Adrenal gland (tissue), 12 donors: ENCODE data around the gene BAMBI. TPM values are rescaled to one million over a fixed set of nuclear protein-coding genes. Genes with fewer than 3 reads are reported as not detected.

Source experiments
- DNase-seq, 7 donors: peaks; one replicate each; pipeline ENCODE4 v3.0.0-alpha.2; 2019 to 2020
- H3K27ac ChIP-seq, 5 donors: fragments of 200-600 bp; sonication (generic) in 4 of 5; 1 replicate in 3 of 5; 2 replicates in 2 of 5; pipeline versions ENCODE4 v1.5.1 to v1.8.0; 2016 to 2020; ENCODE audit warnings: mild to moderate bottlenecking in 1 of 5
- H3K27me3 ChIP-seq: fragments of 200-600 bp; 2 replicates; pipeline ENCODE4 v1.8.0; 2021
- H3K36me3 ChIP-seq, 2 donors: fragments of 200-600 bp; replicated peaks in 1 of 2; 1 replicate in 1 of 2; 2 replicates in 1 of 2; pipeline versions ENCODE4 v1.5.1 to v1.8.0; 2018 to 2022
- H3K4me1 ChIP-seq, 2 donors: fragments of 200-600 bp; replicated peaks in 1 of 2; 1 replicate in 1 of 2; 2 replicates in 1 of 2; pipeline versions ENCODE4 v1.5.1 to v1.8.0; 2018 to 2021
- H3K4me3 ChIP-seq, 4 donors: fragments of 200-600 bp; sonication (generic) in 3 of 4; one replicate each; pipeline ENCODE4 v1.5.1; 2016 to 2018
- H3K9me3 ChIP-seq, 3 donors: fragments of 200-600 bp; sonication (generic) in 1 of 3; replicated peaks in 1 of 3; 1 replicate in 2 of 3; 2 replicates in 1 of 3; pipeline versions ENCODE4 v1.5.1 to v1.8.0; 2016 to 2021
- POLR2A ChIP-seq, 2 donors: fragments of 450-650 bp; IDR thresholded peaks; one replicate each; pipeline ENCODE4 v1.6.1; 2017; ENCODE audit warnings: antibody characterized with exemption in 2 of 2, mild to moderate bottlenecking in 2 of 2, moderate library complexity in 1 of 2
- WGBS, 4 donors: extraction: QIAGEN DNeasy Blood & Tissue Kit in 2 of 4; methylation state at CpG; one replicate each; pipeline versions ENCODE4 v1.1.5 to v1.1.7; 2013 to 2017; 5-methylcytosine and 5-hydroxymethylcytosine counted together
- intact Hi-C, 2 donors: fragments of 100-400 bp; cut with DNase I; formaldehyde crosslinking; loops; one replicate each; pipeline versions ENCODE4 v1.14.1 to v1.15.0; 2022 to 2023
- polyA plus RNA-seq, 3 donors: library from polyadenylated mRNA; stranded (reverse); fragments of 200-250 nt in 2 of 3; fragments of 350-450 nt in 1 of 3; fragmentation: Illumina TruSeq in 1 of 3; extraction: RNeasy Lipid Tissue Mini Kit (QIAGEN cat#74804) in 1 of 3; gene quantifications; one replicate each; pipeline ENCODE4 v1.2.3, GENCODE V29; 2013 to 2014
- total RNA-seq, 9 donors: library from RNA; depleted of rRNA in 4 of 9; stranded (reverse); fragments of >200 nt in 4 of 9; fragments of 120-200 nt in 1 of 9; fragmentation: NEBNext Ultra II Directional in 1 of 9; extraction: Animal tissue kit (Norgen Biotek cat#: 25700) in 1 of 9; gene quantifications; one replicate each; pipeline versions ENCODE4 v1.1.0 to v1.2.4, GENCODE V29; 2013 to 2023
- TF ChIP-seq, protein P1 (sequence below), 6 experiments: fragments of 450-650 bp in 4 of 6; fragments of 200-600 bp in 2 of 6; sonication (generic) in 1 of 6; IDR thresholded peaks; 1 replicate in 5 of 6; 2 replicates in 1 of 6; pipeline versions ENCODE4 v1.5.1 to v1.8.0; 2016 to 2021; ENCODE audit warnings: antibody characterized with exemption in 6 of 6, mild to moderate bottlenecking in 2 of 6, moderate library complexity in 1 of 6
- donor health status: healthy with polysubstance abuse.
- donor health status: Bipolar disorder and iron deficiency.
- donor health status: DM: yes; HTN: yes; CAD: no.
- donor health status: DM: no; HTN: no; CAD: no.
- donor health status: DM: no; HTN: no; CAD: no.
- donor health status: DM: yes; HTN: yes; CAD: no.

Gene BAMBI
- total and polyA plus RNA-seq, 12 donors = 19.5 to 114 (median 71.9) TPM

DNA sequence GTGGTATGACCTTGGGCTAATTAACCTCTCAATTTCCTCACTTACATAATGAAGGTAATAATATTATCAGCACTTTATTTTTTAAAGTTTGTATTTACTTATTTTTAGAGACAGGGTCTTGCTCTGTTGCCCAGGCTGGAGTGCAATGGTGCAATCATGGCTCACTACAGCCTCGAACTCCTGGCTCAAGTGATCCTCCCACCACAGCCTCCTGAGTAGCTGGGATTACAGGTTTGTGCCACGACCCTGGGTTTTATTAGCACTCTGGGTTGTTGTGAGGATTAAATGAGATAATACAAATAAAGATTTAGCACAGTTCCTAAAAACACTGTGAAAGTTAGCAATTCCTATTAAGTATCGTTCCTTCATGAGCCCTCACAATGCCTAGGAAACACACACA lies 14.7 kb downstream of the BAMBI start:
- TF ChIP-seq, protein P1, sequence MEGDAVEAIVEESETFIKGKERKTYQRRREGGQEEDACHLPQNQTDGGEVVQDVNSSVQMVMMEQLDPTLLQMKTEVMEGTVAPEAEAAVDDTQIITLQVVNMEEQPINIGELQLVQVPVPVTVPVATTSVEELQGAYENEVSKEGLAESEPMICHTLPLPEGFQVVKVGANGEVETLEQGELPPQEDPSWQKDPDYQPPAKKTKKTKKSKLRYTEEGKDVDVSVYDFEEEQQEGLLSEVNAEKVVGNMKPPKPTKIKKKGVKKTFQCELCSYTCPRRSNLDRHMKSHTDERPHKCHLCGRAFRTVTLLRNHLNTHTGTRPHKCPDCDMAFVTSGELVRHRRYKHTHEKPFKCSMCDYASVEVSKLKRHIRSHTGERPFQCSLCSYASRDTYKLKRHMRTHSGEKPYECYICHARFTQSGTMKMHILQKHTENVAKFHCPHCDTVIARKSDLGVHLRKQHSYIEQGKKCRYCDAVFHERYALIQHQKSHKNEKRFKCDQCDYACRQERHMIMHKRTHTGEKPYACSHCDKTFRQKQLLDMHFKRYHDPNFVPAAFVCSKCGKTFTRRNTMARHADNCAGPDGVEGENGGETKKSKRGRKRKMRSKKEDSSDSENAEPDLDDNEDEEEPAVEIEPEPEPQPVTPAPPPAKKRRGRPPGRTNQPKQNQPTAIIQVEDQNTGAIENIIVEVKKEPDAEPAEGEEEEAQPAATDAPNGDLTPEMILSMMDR (IDR thresholded peaks at IDR 0.05) = no peak
- TF ChIP-seq POLR2A (IDR thresholded peaks at IDR 0.05) = no peak
- WGBS, 4 donors = 70 to 95% (median 92%) methylated on average over 3 of the region's 3 CpGs
- Histone ChIP-seq H3K4me3 (no peak overlapping the region), H3K27ac (no peak overlapping the region), H3K27me3 (no peaks in the 10 kb centered on the region), H3K36me3 (no peaks in the 10 kb centered on the region), H3K9me3 (no peaks in the 10 kb centered on the region), H3K4me1 (peaks cover 9% of the 10 kb centered on the region in 2 donors)
- DNase-seq = peak in 1 of 7 donors; percentile 15
- intact Hi-C loops = no loop called here

DNA sequence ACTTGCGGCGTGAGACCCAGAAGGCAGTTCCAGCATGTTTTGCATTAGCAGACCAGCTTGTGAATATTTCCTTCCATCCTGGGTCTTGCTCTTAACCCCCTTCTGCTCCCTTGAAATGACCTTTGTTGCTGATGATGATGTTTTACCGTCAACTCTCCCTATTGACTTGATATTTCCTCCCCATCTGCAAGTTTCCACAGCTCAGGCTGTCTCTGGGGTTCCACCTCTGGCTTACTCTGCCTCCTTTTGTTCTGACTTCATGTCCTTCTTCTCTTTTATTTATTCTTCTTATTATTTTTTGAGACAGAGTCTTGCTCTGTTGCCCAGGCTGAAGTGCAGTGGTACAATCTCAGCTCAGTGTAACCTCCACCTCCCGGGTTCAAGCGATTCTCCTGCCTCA lies 17.2 kb downstream of the BAMBI start:
- no peak for TF ChIP-seq POLR2A (IDR thresholded peaks at IDR 0.05)
- TF ChIP-seq, protein P1 (IDR thresholded peaks at IDR 0.05) = no peak
- Histone ChIP-seq H3K9me3 (no peaks in the 10 kb centered on the region), H3K36me3 (no peaks in the 10 kb centered on the region), H3K4me3 (no peak overlapping the region), H3K27me3 (no peaks in the 10 kb centered on the region), H3K4me1 (no peaks in the 10 kb centered on the region), H3K27ac (no peak overlapping the region)
- intact Hi-C loops = no loop called here
- 92 to 98% (median 94%) methylated on average over 5 of the region's 5 CpGs for WGBS, 4 donors
- DNase-seq = peak in 1 of 7 donors; percentile 7

DNA sequence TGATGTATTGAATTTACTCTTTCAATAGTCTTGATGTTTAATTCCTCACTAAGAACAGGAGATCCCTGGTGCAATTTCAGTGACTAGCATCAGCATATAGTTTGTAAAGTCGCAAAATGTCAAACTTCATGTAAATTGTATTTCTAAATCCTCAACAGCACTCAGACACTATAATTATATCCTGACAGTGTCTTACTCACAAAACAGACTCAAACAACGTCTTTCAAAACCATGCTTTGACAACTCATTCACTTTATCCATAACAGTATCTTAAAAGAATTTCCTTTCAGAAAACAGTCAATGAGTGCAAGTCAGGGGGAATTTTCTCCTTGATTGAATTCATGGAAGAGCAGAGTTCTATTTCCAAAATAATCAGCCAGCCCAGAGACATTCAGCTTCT lies 20.8 kb downstream of the BAMBI start:
- H3K27me3 ChIP-seq = no peaks in the 10 kb centered on the region
- 78 to 90% (median 81%) methylated on average over 2 of the region's 2 CpGs for WGBS, 4 donors
- no peaks in the 10 kb centered on the region for H3K4me1 ChIP-seq
- TF ChIP-seq POLR2A (IDR thresholded peaks at IDR 0.05) = no peak
- TF ChIP-seq, protein P1 (IDR thresholded peaks at IDR 0.05) = no peak
- H3K4me3 ChIP-seq = no peak overlapping the region
- no peaks in the 10 kb centered on the region for H3K9me3 ChIP-seq
- DNase-seq = no peak
- intact Hi-C loops = no loop called here
- H3K36me3 ChIP-seq = no peaks in the 10 kb centered on the region
- no peak overlapping the region for H3K27ac ChIP-seq

DNA sequence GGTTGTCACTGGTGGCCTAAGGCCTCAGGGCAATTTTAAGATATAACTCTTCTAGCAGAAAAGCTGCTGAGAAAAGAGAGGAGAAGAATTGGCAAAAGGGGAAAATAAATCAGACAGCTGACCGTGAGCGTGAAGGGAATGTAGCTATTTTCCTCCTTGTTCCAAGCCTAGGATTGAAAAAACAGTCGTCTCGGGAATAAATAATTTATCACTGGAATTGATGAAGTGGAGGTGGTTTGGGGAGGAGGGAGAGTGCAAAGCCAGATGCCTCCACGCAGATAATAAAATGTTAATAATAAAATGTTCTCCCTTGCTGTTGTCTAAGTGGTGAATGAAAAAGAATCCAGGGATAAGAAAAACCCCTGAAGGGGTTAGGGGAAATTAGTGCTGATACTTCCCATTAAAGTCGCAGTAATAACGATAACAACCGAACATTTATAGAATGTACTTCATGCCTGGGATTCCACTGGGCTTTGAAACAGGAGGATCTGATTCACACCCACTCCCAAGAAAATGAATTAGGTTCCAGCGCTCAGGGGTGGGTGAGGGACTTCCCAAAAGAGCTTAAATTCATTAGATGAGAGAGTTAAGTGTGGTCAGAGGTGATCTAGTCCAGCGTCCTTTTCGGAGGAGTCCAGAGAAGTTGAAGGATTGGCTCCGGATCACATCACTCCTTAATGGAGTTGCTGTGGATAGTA lies 27.3 kb downstream of the BAMBI start:
- peaks cover 0 to 5% of the 10 kb centered on the region in 2 donors for H3K4me1 ChIP-seq
- no peak for TF ChIP-seq POLR2A (IDR thresholded peaks at IDR 0.05)
- TF ChIP-seq, protein P1 (IDR thresholded peaks at IDR 0.05) = no peak
- no peaks in the 10 kb centered on the region for H3K27me3 ChIP-seq
- H3K4me3 ChIP-seq = no peak overlapping the region
- intact Hi-C loops = no loop called here
- peak in 1 of 7 donors; percentile 36 for DNase-seq
- no peaks in the 10 kb centered on the region for H3K9me3 ChIP-seq
- 47 to 55% (median 53%) methylated on average over 12 of the region's 12 CpGs for WGBS, 4 donors
- H3K27ac ChIP-seq = no peak overlapping the region
- H3K36me3 ChIP-seq = no peaks in the 10 kb centered on the region
